MCF 10A (cell line): Measurements from ENCODE around the gene NDUFS5. TPM values are rescaled to one million over a fixed set of nuclear protein-coding genes. Genes with fewer than 3 reads are reported as not detected.
"Not testable (repeated sequence)": the region's sequence is repeated elsewhere in the genome, so short reads cannot be mapped to it uniquely, and the experiment has no call there.

Experiments
- BruUV-seq: library from RNA; stranded (reverse); fragments of 400-500 nt; replicated peaks from 2 replicates; lab custom pipeline; 2021; lab: Mats Ljungman, UMichigan
- CTCF ChIA-PET: fragments of 300-600 bp; sonication (Branson Sonifier 250); formaldehyde crosslinking; extraction: SDS; loops from one replicate; lab custom pipeline; 2021; ENCODE audit warnings: antibody characterized with exemption, inconsistent platforms; lab: Yijun Ruan, JAX
- POLR2A ChIA-PET: fragments of 300-600, 350-650 bp; sonication (Branson Sonifier 250); formaldehyde crosslinking; extraction: SDS; loops from one replicate; lab custom pipeline; 2020; ENCODE audit warnings: antibody characterized with exemption, inconsistent platforms; lab: Yijun Ruan, JAX
- DNase-seq: peaks from one replicate; pipeline ENCODE4 v3.0.0-alpha.2; 2018; ENCODE audit not compliant: unreplicated experiment
- H3K27ac Mint-ChIP-seq: one replicate; pipeline ENCODE4 v1.8.0; 2022; ENCODE audit warnings: mild to moderate bottlenecking, low read depth, mixed read lengths; ENCODE audit not compliant: unreplicated experiment
- H3K27me3 Mint-ChIP-seq: one replicate; pipeline ENCODE4 v1.8.0; 2022; ENCODE audit warnings: mixed read lengths; ENCODE audit not compliant: insufficient read depth, unreplicated experiment
- H3K36me3 Mint-ChIP-seq: one replicate; pipeline ENCODE4 v1.8.0; 2022; ENCODE audit warnings: mild to moderate bottlenecking, moderate library complexity, mixed read lengths; ENCODE audit not compliant: insufficient read depth, unreplicated experiment
- H3K4me1 Mint-ChIP-seq: one replicate; pipeline ENCODE4 v1.8.0; 2022; ENCODE audit warnings: mixed read lengths; ENCODE audit not compliant: insufficient read depth, unreplicated experiment
- H3K4me3 Mint-ChIP-seq: one replicate; pipeline ENCODE4 v1.8.0; 2022; ENCODE audit warnings: mild to moderate bottlenecking, moderate library complexity, mixed read lengths; ENCODE audit not compliant: unreplicated experiment
- H3K9me3 Mint-ChIP-seq: one replicate; pipeline ENCODE4 v1.8.0; 2022; ENCODE audit warnings: mixed read lengths; ENCODE audit not compliant: unreplicated experiment
- CTCF ChIP-seq: fragments of 200-600 bp; IDR thresholded peaks from one replicate; pipeline ENCODE4 v1.8.0; 2022; ENCODE audit warnings: antibody characterized with exemption, mild to moderate bottlenecking; ENCODE audit not compliant: unreplicated experiment
- intact Hi-C: fragments of 100-400 bp; cut with micrococcal nuclease; formaldehyde crosslinking; loops from 2 replicates; pipeline ENCODE4 v1.14.1; 2022
- total RNA-seq: library from RNA; stranded (reverse); gene quantifications from 2 replicates; pipeline ENCODE4 v1.2.3, GENCODE V29; 2022

NDUFS5 gene
- total RNA-seq, 1 experiment from 2014 or later = 233 TPM

DNA sequence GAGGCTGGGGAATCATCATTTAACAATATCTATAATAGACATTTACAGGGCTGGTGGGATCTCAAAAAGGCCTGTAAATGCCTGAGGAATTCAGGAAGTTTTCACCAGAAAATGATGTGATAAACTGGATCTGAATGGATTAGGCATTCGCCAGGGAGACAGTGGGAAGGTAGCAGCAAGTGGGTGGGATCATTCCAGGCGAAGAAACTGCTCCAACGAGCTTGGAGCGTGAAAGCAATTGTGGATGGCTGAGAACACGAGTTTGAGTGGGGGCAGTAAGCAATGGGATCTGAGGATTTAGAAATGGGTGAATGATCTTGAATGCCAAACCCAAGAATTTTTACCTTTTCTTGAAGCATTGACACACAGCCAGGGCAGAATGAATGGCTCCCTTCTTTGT is 8.9 kb upstream of the NDUFS5 start:
- Mint-ChIP-seq H3K9me3 (no peaks in the 10 kb centered on the region), H3K4me1 (no peaks in the 10 kb centered on the region), H3K27me3 (no peaks in the 10 kb centered on the region), H3K4me3 (no peak overlapping the region), H3K36me3 (peaks cover 5% of the 10 kb centered on the region), H3K27ac (no peak overlapping the region)
- POLR2A ChIA-PET = interaction anchor here (2.3 kb wide), 1 partner anchor 14 kb away, joined by 5 read pairs; no protein-coding TSS in a partner anchor
- no TSS peak for BruUV-seq
- TF ChIP-seq CTCF = no peak
- CTCF ChIA-PET = no interaction called here
- no peak for DNase-seq
- intact Hi-C loops = no loop called here

DNA sequence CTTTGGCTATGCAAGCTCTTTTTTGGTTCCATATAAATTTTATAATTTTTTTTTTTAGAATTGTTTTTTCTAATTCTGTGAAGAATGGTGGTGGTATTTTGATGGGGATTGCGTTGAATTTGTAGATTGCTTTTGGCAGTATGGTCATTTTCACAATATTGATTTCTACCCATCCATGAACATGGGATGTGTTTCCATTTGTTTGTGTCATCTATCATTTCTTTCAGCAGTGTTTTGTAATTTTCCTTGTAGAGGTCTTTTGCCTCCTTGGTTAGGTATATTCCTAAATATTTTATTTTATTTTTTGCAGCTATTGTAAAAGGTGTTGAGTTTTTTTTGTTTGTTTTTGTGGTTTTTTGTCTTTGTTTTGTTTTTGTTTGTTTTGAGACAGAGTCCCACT is 5.7 kb upstream of the NDUFS5 start:
- H3K4me3 Mint-ChIP-seq, H3K36me3 Mint-ChIP-seq, H3K4me1 Mint-ChIP-seq, BruUV-seq, DNase-seq, H3K9me3 Mint-ChIP-seq, POLR2A ChIA-PET, intact Hi-C loops, H3K27ac Mint-ChIP-seq, H3K27me3 Mint-ChIP-seq, CTCF ChIA-PET: not testable (repeated sequence)

DNA sequence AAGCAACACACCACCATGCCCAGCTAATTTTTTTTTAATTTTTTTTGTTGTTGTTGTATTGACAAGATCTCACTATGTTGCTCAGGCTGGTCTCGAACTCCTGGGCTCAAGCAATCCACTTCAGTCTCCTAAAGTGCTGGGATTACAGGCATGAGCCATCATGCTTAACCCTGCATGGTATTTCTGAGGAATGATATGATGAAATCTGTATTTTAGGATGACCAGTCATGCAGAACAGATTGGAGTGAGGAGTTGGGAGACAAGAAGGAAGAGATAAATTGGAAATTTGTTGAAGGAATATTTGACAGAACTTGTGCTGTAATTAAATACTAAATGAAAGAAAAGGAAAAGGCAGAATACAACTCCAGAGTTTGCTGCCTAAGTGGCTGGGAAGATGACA is 4.7 kb upstream of the NDUFS5 start:
- intact Hi-C loops = no loop called here
- no peak for TF ChIP-seq CTCF
- CTCF ChIA-PET = no interaction called here
- no peak overlapping the region for H3K4me3 Mint-ChIP-seq
- H3K36me3 Mint-ChIP-seq = peaks cover under 1% of the 10 kb centered on the region
- DNase-seq = no peak
- POLR2A ChIA-PET = interaction anchor here (1.2 to 1.4 kb wide), 2 partner anchors 31 to 149 kb away, joined by 3 to 4 read pairs; partner anchors contain the start of genes AKIRIN1 and MYCBP
- peaks cover 6% of the 10 kb centered on the region for H3K4me1 Mint-ChIP-seq
- no peak overlapping the region for H3K27ac Mint-ChIP-seq
- H3K27me3 Mint-ChIP-seq = no peaks in the 10 kb centered on the region
- no peaks in the 10 kb centered on the region for H3K9me3 Mint-ChIP-seq
- no TSS peak for BruUV-seq

DNA sequence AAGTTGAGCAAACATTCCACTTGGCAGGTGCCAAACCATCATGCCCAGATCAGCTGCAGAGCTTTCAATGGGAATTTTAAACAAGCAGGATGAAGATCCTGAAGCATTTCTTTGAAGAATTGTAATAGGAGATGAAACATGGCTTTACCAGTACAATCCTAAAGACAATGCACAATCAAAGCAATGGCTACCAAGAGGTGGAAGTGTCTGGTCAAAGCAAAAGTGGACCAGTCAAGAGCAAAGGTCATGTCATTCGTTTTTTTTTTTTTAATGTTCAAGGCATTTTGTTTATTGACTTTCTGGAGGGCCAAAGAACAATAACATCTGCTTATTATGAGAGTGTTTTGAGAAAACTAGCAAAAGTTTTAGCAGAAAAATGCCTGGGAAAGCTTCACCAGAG is 3.0 kb upstream of the NDUFS5 start:
- H3K27ac Mint-ChIP-seq = no peak overlapping the region
- H3K9me3 Mint-ChIP-seq = no peaks in the 10 kb centered on the region
- H3K27me3 Mint-ChIP-seq = no peaks in the 10 kb centered on the region
- ChIA-PET POLR2A (no interaction called here), CTCF (interaction anchor here (1.0 kb wide), 1 partner anchor 59 kb away, joined by 4 read pairs; no protein-coding TSS in a partner anchor)
- no peak for TF ChIP-seq CTCF
- intact Hi-C loops = no loop called here
- H3K4me1 Mint-ChIP-seq = peaks cover 6% of the 10 kb centered on the region
- no TSS peak for BruUV-seq
- no peak overlapping the region for H3K4me3 Mint-ChIP-seq
- peaks cover 18% of the 10 kb centered on the region for H3K36me3 Mint-ChIP-seq
- DNase-seq = no peak
